Neural progenitor cell (in vitro differentiated cells): ENCODE data around the gene CD81. TPM values are rescaled to one million over a fixed set of nuclear protein-coding genes. Genes with fewer than 3 reads are reported as not detected.
A peak's percentile ranks its signal among the peaks of the same experiment; 100 is the strongest.

Experiments
- DNase-seq: peaks from one replicate; pipeline ENCODE4 v3.0.0-alpha.2; 2016; ENCODE audit warnings: low spot score
- H2AFZ ChIP-seq: fragments of 200-600 bp; sonication (generic); replicated peaks from 2 replicates; pipeline ENCODE4 v1.6.1; 2016; ENCODE audit warnings: antibody characterized with exemption
- H3F3A ChIP-seq: fragments of 200-600 bp; sonication (generic); 2 replicates; pipeline ENCODE4 v1.6.1; 2016; ENCODE audit warnings: antibody characterized with exemption, low read depth
- H3K27ac ChIP-seq: fragments of 200-600 bp; sonication (generic); 2 replicates; pipeline ENCODE4 v1.5.1; 2016; ENCODE audit warnings: mild to moderate bottlenecking
- H3K27me3 ChIP-seq: fragments of 200-600 bp; sonication (generic); 2 replicates; pipeline ENCODE4 v1.6.1; 2016; ENCODE audit warnings: mild to moderate bottlenecking, moderate library complexity
- H3K36me3 ChIP-seq: fragments of 200-600 bp; sonication (generic); 2 replicates; pipeline ENCODE4 v1.5.1; 2016
- H3K4me1 ChIP-seq: fragments of 200-600 bp; sonication (generic); 2 replicates; pipeline ENCODE4 v1.6.1; 2016; ENCODE audit warnings: mixed run types
- H3K4me2 ChIP-seq: fragments of 200-600 bp; sonication (generic); 2 replicates; pipeline ENCODE4 v1.6.1; 2016
- H3K4me3 ChIP-seq: fragments of 200-600 bp; sonication (generic); 2 replicates; pipeline ENCODE4 v1.5.1; 2016
- H3K79me2 ChIP-seq: fragments of 200-600 bp; sonication (generic); 2 replicates; pipeline ENCODE4 v1.6.1; 2016; ENCODE audit warnings: low read depth
- H3K9ac ChIP-seq: fragments of 200-600 bp; sonication (generic); 2 replicates; pipeline ENCODE4 v1.6.1; 2016
- H3K9me3 ChIP-seq: fragments of 200-600 bp; sonication (generic); 2 replicates; pipeline ENCODE4 v1.5.1; 2016; ENCODE audit warnings: low read depth
- H4K20me1 ChIP-seq: fragments of 200-600 bp; sonication (generic); 2 replicates; pipeline ENCODE4 v1.6.1; 2016; ENCODE audit warnings: low read depth
- H3K27ac Mint-ChIP-seq: 3 replicates; pipeline ENCODE4 v1.8.0; 2021; ENCODE audit warnings: mixed read lengths
- H3K27me3 Mint-ChIP-seq: 2 replicates; pipeline ENCODE4 v1.8.0; 2022; ENCODE audit warnings: low read depth, mild to moderate bottlenecking, inconsistent platforms, moderate library complexity, mixed read lengths; ENCODE audit not compliant: insufficient read depth
- H3K36me3 Mint-ChIP-seq: 3 replicates; pipeline ENCODE4 v1.8.0; 2021; ENCODE audit warnings: mixed read lengths
- H3K4me1 Mint-ChIP-seq: 3 replicates; pipeline ENCODE4 v1.8.0; 2021; ENCODE audit warnings: mixed read lengths
- H3K4me3 Mint-ChIP-seq: 3 replicates; pipeline ENCODE4 v1.8.0; 2021; ENCODE audit warnings: mild to moderate bottlenecking, moderate library complexity, mixed read lengths
- H3K9me3 Mint-ChIP-seq: 3 replicates; pipeline ENCODE4 v1.8.0; 2020; ENCODE audit warnings: mixed read lengths
- EZH2 ChIP-seq: fragments of 200-600 bp; sonication (generic); IDR thresholded peaks from 2 replicates; pipeline ENCODE4 v1.6.1; 2017; ENCODE audit warnings: antibody characterized with exemption, mild to moderate bottlenecking, moderate library complexity
- EZH2phosphoT487 ChIP-seq: fragments of 200-600 bp; sonication (generic); IDR thresholded peaks from 2 replicates; pipeline ENCODE4 v1.6.1; 2017; ENCODE audit warnings: antibody characterized with exemption
- total RNA-seq: library from RNA; depleted of rRNA; stranded (reverse); fragments of >200 nt; gene quantifications from 2 replicates; pipeline ENCODE4 v1.2.3, GENCODE V29; 2015; ENCODE audit warnings: low replicate concordance
- TF ChIP-seq, protein P1 (sequence below): fragments of 200-600 bp; sonication (generic); IDR thresholded peaks from 2 replicates; pipeline ENCODE4 v1.5.1; 2017; ENCODE audit warnings: antibody characterized with exemption, mild to moderate bottlenecking

CD81 gene
- total RNA-seq = 87.6 and 181 TPM in 2 replicates

DNA sequence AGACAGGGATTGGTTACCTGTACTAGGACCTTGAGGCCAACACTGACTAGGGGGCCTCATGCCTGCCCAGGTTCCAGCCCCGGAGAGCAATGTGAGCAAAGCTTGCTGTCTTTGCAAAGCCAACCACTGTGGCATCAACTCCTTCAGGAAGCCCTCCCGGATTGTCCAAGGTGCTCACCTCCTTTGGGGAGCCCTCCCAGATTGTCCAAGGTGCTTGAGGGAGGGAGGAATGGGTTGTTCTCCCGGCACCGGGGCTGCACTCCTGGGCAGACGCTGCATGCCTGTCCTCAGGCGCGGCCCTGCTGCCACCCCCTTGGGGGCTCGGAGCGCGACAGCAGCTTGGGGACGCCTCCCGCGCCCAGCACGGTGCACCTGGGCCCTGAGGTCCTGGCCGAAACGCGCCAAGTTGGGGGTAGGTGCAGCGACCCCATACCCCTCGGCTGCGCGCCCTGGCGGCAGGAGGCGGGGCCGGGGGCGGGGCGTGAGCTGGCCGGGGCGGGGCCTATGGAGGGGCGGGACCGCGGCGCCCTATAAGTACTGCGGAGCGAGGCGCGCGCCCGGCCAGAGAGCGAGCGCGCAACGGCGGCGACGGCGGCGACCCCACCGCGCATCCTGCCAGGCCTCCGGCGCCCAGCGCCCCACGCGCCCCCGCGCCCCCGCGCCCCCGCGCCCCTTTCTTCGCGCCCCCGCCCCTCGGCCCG, at the start of gene CD81:
TSS of gene CD81 (plus strand) at position 560 of the 701 bp plus-strand sequence. CDS start 240 bp downstream, outside the sequence.
- peak within 1 kb of the TSS; percentile 94 for H2AFZ ChIP-seq
- peaks cover 2% of the 10 kb centered on the region for H3K36me3 Mint-ChIP-seq
- H3K9me3 Mint-ChIP-seq = no peaks in the 10 kb centered on the region

GRCh38 chr11:2328021-2328420, 49.1 kb upstream of the CD81 start:
- TF ChIP-seq, protein P1, sequence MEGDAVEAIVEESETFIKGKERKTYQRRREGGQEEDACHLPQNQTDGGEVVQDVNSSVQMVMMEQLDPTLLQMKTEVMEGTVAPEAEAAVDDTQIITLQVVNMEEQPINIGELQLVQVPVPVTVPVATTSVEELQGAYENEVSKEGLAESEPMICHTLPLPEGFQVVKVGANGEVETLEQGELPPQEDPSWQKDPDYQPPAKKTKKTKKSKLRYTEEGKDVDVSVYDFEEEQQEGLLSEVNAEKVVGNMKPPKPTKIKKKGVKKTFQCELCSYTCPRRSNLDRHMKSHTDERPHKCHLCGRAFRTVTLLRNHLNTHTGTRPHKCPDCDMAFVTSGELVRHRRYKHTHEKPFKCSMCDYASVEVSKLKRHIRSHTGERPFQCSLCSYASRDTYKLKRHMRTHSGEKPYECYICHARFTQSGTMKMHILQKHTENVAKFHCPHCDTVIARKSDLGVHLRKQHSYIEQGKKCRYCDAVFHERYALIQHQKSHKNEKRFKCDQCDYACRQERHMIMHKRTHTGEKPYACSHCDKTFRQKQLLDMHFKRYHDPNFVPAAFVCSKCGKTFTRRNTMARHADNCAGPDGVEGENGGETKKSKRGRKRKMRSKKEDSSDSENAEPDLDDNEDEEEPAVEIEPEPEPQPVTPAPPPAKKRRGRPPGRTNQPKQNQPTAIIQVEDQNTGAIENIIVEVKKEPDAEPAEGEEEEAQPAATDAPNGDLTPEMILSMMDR = no peak
- no peak for TF ChIP-seq EZH2
- TF ChIP-seq EZH2phosphoT487 = no peak
- no peak overlapping the region for H3K4me3 Mint-ChIP-seq
- peaks cover 18% of the 10 kb centered on the region for H3K9me3 Mint-ChIP-seq
- Histone ChIP-seq H3K4me1 (peaks cover 32% of the 10 kb centered on the region), H4K20me1 (no peaks in the 10 kb centered on the region), H3K4me2 (peak overlapping the region; percentile 71), H3K27ac (peak overlapping the region; percentile 75), H3K27me3 (no peaks in the 10 kb centered on the region), H3K36me3 (no peaks in the 10 kb centered on the region), H3K79me2 (no peaks in the 10 kb centered on the region), H2AFZ (no peak overlapping the region), H3F3A (peaks cover 32% of the 10 kb centered on the region), H3K9ac (no peak overlapping the region), H3K4me3 (peak overlapping the region; percentile 19), H3K9me3 (peaks cover 10% of the 10 kb centered on the region)
- peaks cover 23% of the 10 kb centered on the region for H3K4me1 Mint-ChIP-seq
- peak overlapping the region; percentile 38 for H3K27ac Mint-ChIP-seq
- H3K36me3 Mint-ChIP-seq = no peaks in the 10 kb centered on the region
- H3K27me3 Mint-ChIP-seq = peaks cover 9% of the 10 kb centered on the region
- DNase-seq = no peak

More for the DNA sequence above, at the start of gene CD81:
- H3K4me1 ChIP-seq = peaks cover 6% of the 10 kb centered on the region
- H3K79me2 ChIP-seq = peaks cover 46% of the 10 kb centered on the region
- TF ChIP-seq, protein P1 = peak; percentile 20
- TF ChIP-seq EZH2phosphoT487 = no peak
- Mint-ChIP-seq H3K4me1 (peaks cover 12% of the 10 kb centered on the region), H3K27ac (peak within 1 kb of the TSS; percentile 17), H3K27me3 (peaks cover 3% of the 10 kb centered on the region), H3K4me3 (peak within 1 kb of the TSS; percentile 90)
- H3K9me3 ChIP-seq = no peaks in the 10 kb centered on the region
- H3K27ac ChIP-seq = no peak within 1 kb of the TSS
- H3F3A ChIP-seq = no peaks in the 10 kb centered on the region
- no peaks in the 10 kb centered on the region for H3K36me3 ChIP-seq
- H3K27me3 ChIP-seq = peaks cover 10% of the 10 kb centered on the region
- peak; percentile 79 for DNase-seq
- H3K4me2 ChIP-seq = peak within 1 kb of the TSS; percentile 99
- H4K20me1 ChIP-seq = peaks cover 44% of the 10 kb centered on the region
- peak within 1 kb of the TSS; percentile 96 for H3K9ac ChIP-seq
- H3K4me3 ChIP-seq = peak within 1 kb of the TSS; percentile 98

DNA sequence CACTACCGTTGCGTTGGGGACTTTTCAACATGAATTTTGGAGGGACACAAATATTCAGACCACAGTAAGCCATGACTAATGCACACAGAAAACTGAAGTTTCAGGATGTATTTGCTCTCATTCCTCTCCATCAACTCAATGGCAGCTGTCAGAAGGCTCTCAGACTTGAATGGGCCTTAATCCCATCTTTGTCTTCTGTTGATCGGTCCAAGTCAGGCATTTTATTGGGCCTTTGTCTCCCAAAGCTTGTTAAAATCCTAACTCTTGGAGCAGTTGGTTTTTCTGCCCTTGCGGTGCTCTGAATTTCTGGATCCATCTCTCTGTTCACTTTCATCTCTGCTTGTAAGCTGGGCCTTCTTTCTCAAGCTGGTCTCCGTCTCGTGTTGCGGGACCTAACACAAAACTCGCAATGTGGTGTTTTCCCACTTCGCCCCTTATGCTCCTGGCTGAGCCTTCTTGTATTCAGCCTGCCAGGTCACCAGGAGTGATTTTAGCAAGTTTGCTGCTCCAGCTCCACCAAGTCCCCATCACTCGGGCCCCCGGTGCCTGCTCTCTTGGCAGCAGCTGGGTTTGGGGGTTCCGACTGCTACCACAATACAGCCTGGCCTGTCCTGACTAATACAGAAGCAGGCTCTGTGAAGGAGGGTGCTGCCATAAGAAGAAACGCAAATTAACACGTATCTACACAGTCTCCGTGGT, 48.3 kb upstream of the CD81 start:
- peaks cover 9% of the 10 kb centered on the region for H3K27me3 Mint-ChIP-seq
- no peaks in the 10 kb centered on the region for H3K36me3 Mint-ChIP-seq
- peak overlapping the region; percentile 91 for H3K27ac ChIP-seq
- no peaks in the 10 kb centered on the region for H3K36me3 ChIP-seq
- H4K20me1 ChIP-seq = no peaks in the 10 kb centered on the region
- H3K4me3 Mint-ChIP-seq = no peak overlapping the region
- H3K79me2 ChIP-seq = no peaks in the 10 kb centered on the region
- peak overlapping the region; percentile 10 for H3K27ac Mint-ChIP-seq
- peak overlapping the region; percentile 19 for H3K4me3 ChIP-seq
- peaks cover 10% of the 10 kb centered on the region for H3K9me3 ChIP-seq
- TF ChIP-seq EZH2phosphoT487 = peak; percentile 21
- TF ChIP-seq, protein P1 = no peak
- H3F3A ChIP-seq = peaks cover 32% of the 10 kb centered on the region
- H3K4me1 ChIP-seq = peaks cover 32% of the 10 kb centered on the region
- H3K4me2 ChIP-seq = peak overlapping the region; percentile 71
- H3K9me3 Mint-ChIP-seq = peaks cover 18% of the 10 kb centered on the region
- no peaks in the 10 kb centered on the region for H3K27me3 ChIP-seq
- no peak overlapping the region for H3K9ac ChIP-seq
- DNase-seq = peak; percentile 91
- H2AFZ ChIP-seq = no peak overlapping the region
- peaks cover 23% of the 10 kb centered on the region for H3K4me1 Mint-ChIP-seq
